Stimulated activated CD4-positive, alpha-beta T cell treated with anti-CD3 and anti-CD28 coated beads, Interleukin-4, amount 100 ng/mL, for 48 hours (primary cell): Measurements from ENCODE around the gene PPP3CA.

Source experiments
- DNase-seq, 2 donors: peaks; one replicate each; pipeline ENCODE4 v3.0.0-alpha.2; 2020; ENCODE audit warnings: low read depth in 2 of 2

The PPP3CA gene

GRCh38 chr4:101347267-101347556 is at the start of gene PPP3CA:
TSS of gene PPP3CA (minus strand) at chr4:101347526.
- no peak for DNase-seq

GRCh38 chr4:101393256-101393655 is 45.9 kb upstream of the PPP3CA start:
- no peak for DNase-seq

GRCh38 chr4:101370663-101371210 is 23.4 kb upstream of the PPP3CA start:
- DNase-seq: no peak

GRCh38 chr4:101367201-101367600 is 19.9 kb upstream of the PPP3CA start:
- no peak for DNase-seq

- no peak for DNase-seq
These were observed 19.0 kb upstream of the PPP3CA start for GRCh38 chr4:101366331-101366730.

- no peak for DNase-seq
These were observed 10.4 kb upstream of the PPP3CA start for GRCh38 chr4:101357751-101358150.

- DNase-seq: no peak
These were observed 9.6 kb upstream of the PPP3CA start for GRCh38 chr4:101356928-101357327.

GRCh38 chr4:101355767-101356702 is 8.7 kb upstream of the PPP3CA start:
- DNase-seq: no peak

GRCh38 chr4:101355246-101355645 is 7.9 kb upstream of the PPP3CA start:
- no peak for DNase-seq

GRCh38 chr4:101349801-101350064 is 2.4 kb upstream of the PPP3CA start:
- DNase-seq: no peak

GRCh38 chr4:101348995-101349800 is 1.9 kb upstream of the PPP3CA start:
- DNase-seq: no peak

GRCh38 chr4:101348367-101348827 is 1.1 kb upstream of the PPP3CA start:
- no peak for DNase-seq

GRCh38 chr4:101347557-101348366 is 436 bp upstream of the PPP3CA start:
- peak; percentile 98 for DNase-seq

- peak; percentile 19 to 36 for DNase-seq
These were observed 717 bp downstream of the PPP3CA start for GRCh38 chr4:101346351-101347266.

- DNase-seq: peak; percentile 21 to 23
These were observed 1.6 kb downstream of the PPP3CA start for GRCh38 chr4:101345596-101346350.

GRCh38 chr4:101345271-101345595 is 2.1 kb downstream of the PPP3CA start:
- no peak for DNase-seq

- no peak for DNase-seq
These were observed 8.0 kb downstream of the PPP3CA start for GRCh38 chr4:101339332-101339731.

- DNase-seq: no peak
These were observed 9.6 kb downstream of the PPP3CA start for GRCh38 chr4:101337688-101338087.

- DNase-seq: no peak
These were observed 12.3 kb downstream of the PPP3CA start for GRCh38 chr4:101334963-101335572.

- no peak for DNase-seq
These were observed 14.9 kb downstream of the PPP3CA start for GRCh38 chr4:101332424-101332823.
